Jurkat, Clone E6-1 (cell line): ENCODE measurements around the gene GFM1.

Experiments used
- DNase-seq: peaks from one replicate; pipeline ENCODE4 v3.0.0-alpha.2; 2011; ENCODE audit warnings: low read depth, low spot score
- H3K4me3 ChIP-seq: 2 replicates; pipeline ENCODE4 v1.5.1; 2011; ENCODE audit warnings: mild to moderate bottlenecking, low read length, control low read depth, moderate library complexity

The GFM1 gene

GRCh38 chr3:158718490-158719170 lies 74.3 kb downstream of the GFM1 start:
- DNase-seq, result no peak
- H3K4me3 ChIP-seq, result no peak overlapping the region

GRCh38 chr3:158722108-158722507 lies 77.8 kb downstream of the GFM1 start:
- no peak overlapping the region for H3K4me3 ChIP-seq
- no peak for DNase-seq

GRCh38 chr3:158723991-158724390 lies 79.7 kb downstream of the GFM1 start:
- DNase-seq, result no peak
- H3K4me3 ChIP-seq, result no peak overlapping the region

- DNase-seq, result no peak
- no peak overlapping the region for H3K4me3 ChIP-seq
These were observed 81.2 kb downstream of the GFM1 start for GRCh38 chr3:158725348-158726011.

GRCh38 chr3:158727206-158728060 lies 83.1 kb downstream of the GFM1 start:
- peak; percentile 76 for DNase-seq

GRCh38 chr3:158728061-158728377 lies 83.7 kb downstream of the GFM1 start:
- peak overlapping the region; percentile 18 for H3K4me3 ChIP-seq
- no peak for DNase-seq

More at GRCh38 chr3:158727206-158728060, 83.1 kb downstream of the GFM1 start:
- peak overlapping the region; percentile 18; the same call in 1 of the 2 replicates for H3K4me3 ChIP-seq

- DNase-seq, result no peak
These were observed 84.5 kb downstream of the GFM1 start for GRCh38 chr3:158728851-158729250.

GRCh38 chr3:158731486-158731885 lies 87.2 kb downstream of the GFM1 start:
- no peak for DNase-seq
- H3K4me3 ChIP-seq, result no peak overlapping the region

More at GRCh38 chr3:158728851-158729250, 84.5 kb downstream of the GFM1 start:
- H3K4me3 ChIP-seq, result no peak overlapping the region

- no peak for DNase-seq
- no peak within 1 kb of the TSS for H3K4me3 ChIP-seq
These were observed 87.9 kb downstream of the GFM1 start, which contains the start of gene RARRES1 for GRCh38 chr3:158731938-158732855. Gene RARRES1, minus strand, starts transcription at chr3:158732457. Its CDS starts 42 bp downstream, at chr3:158732415.

GRCh38 chr3:158732856-158733200 lies 88.5 kb downstream of the GFM1 start:
- H3K4me3 ChIP-seq, result no peak overlapping the region
- no peak for DNase-seq

GRCh38 chr3:158733656-158734055 lies 89.3 kb downstream of the GFM1 start:
- H3K4me3 ChIP-seq, result no peak overlapping the region
- DNase-seq, result no peak

GRCh38 chr3:158735296-158736033 lies 91.1 kb downstream of the GFM1 start:
- DNase-seq, result no peak
- H3K4me3 ChIP-seq, result no peak overlapping the region

GRCh38 chr3:158737410-158737809 lies 93.1 kb downstream of the GFM1 start:
- no peak overlapping the region for H3K4me3 ChIP-seq
- no peak for DNase-seq

- DNase-seq, result no peak
- no peak overlapping the region for H3K4me3 ChIP-seq
These were observed 93.8 kb downstream of the GFM1 start for GRCh38 chr3:158737976-158738615.

GRCh38 chr3:158738653-158739052 lies 94.3 kb downstream of the GFM1 start:
- no peak for DNase-seq
- H3K4me3 ChIP-seq, result no peak overlapping the region

GRCh38 chr3:158739078-158739477 lies 94.8 kb downstream of the GFM1 start:
- H3K4me3 ChIP-seq, result no peak overlapping the region
- no peak for DNase-seq

GRCh38 chr3:158739661-158740060 lies 95.3 kb downstream of the GFM1 start:
- H3K4me3 ChIP-seq, result no peak overlapping the region
- no peak for DNase-seq
